Colonic mucosa (tissue), 4 donors: Measurements from ENCODE around the gene JUN. TPM values are rescaled to one million over a fixed set of nuclear protein-coding genes. Genes with fewer than 3 reads are reported as not detected.

Experiments used
- DNase-seq: peaks from one replicate; pipeline ENCODE4 v3.0.0-alpha.2; 2020
- H3K27ac ChIP-seq: fragments of 200-600 bp; one replicate; pipeline ENCODE4 v1.8.0; 2021
- H3K27me3 ChIP-seq: fragments of 200-600 bp; one replicate; pipeline ENCODE4 v1.8.0; 2021
- H3K36me3 ChIP-seq: fragments of 200-600 bp; one replicate; pipeline ENCODE4 v1.8.0; 2021
- H3K4me1 ChIP-seq: fragments of 200-600 bp; one replicate; pipeline ENCODE4 v1.8.0; 2021; ENCODE audit warnings: mild to moderate bottlenecking
- H3K4me3 ChIP-seq: fragments of 200-600 bp; one replicate; pipeline ENCODE4 v1.8.0; 2021
- H3K9ac ChIP-seq, 2 donors: one replicate each; pipeline ENCODE4 v1.7.0; 2013; ENCODE audit warnings: control low read depth in 2 of 2, low read depth in 2 of 2, low read length in 2 of 2
- H3K9me3 ChIP-seq: fragments of 200-600 bp; one replicate; pipeline ENCODE4 v1.8.0; 2021
- CTCF ChIP-seq: fragments of 200-600 bp; IDR thresholded peaks from one replicate; pipeline ENCODE4 v1.8.0; 2022; ENCODE audit warnings: antibody characterized with exemption, mild to moderate bottlenecking
- intact Hi-C: fragments of 100-400 bp; cut with DNase I; formaldehyde crosslinking; loops from one replicate; pipeline ENCODE4 v1.14.1; 2022
- total RNA-seq, 2 donors: library from RNA; stranded (reverse); fragmentation: NEBNext Ultra II Directional in 1 of 2; extraction: Animal tissue kit (Norgen Biotek cat#: 25700) in 1 of 2; gene quantifications; one replicate each; pipeline ENCODE4 v1.2.1, GENCODE V29; 2021
- donor health status: healthy.
- donor health status: DM: no; HTN: no; CAD: no.
- donor health status: DM: no; HTN: no; CAD: no.

The JUN gene
- total RNA-seq, 2 donors from 2014 or later: 94.1 to 137 TPM

- Histone ChIP-seq H3K4me3 (no peak overlapping the region), H3K27me3 (no peaks in the 10 kb centered on the region), H3K9me3 (no peaks in the 10 kb centered on the region), H3K9ac (no peak overlapping the region), H3K36me3 (no peaks in the 10 kb centered on the region), H3K4me1 (no peaks in the 10 kb centered on the region), H3K27ac (no peak overlapping the region)
- peak; percentile 42 for DNase-seq
- intact Hi-C loops: loop anchor here (10.0 kb wide), 1 partner anchor 931 kb away; no protein-coding TSS in a partner anchor
- TF ChIP-seq CTCF: no peak
Measured at GRCh38 chr1:58773406-58773840, 10.4 kb downstream of the JUN start.

GRCh38 chr1:58769809-58770320 is 14.0 kb downstream of the JUN start:
- Histone ChIP-seq H3K4me3 (no peak overlapping the region), H3K9me3 (no peaks in the 10 kb centered on the region), H3K4me1 (no peaks in the 10 kb centered on the region), H3K36me3 (no peaks in the 10 kb centered on the region), H3K9ac (no peak overlapping the region), H3K27me3 (no peaks in the 10 kb centered on the region), H3K27ac (no peak overlapping the region)
- DNase-seq: no peak
- no peak for TF ChIP-seq CTCF
- intact Hi-C loops: loop anchor here (10.0 kb wide), 1 partner anchor 935 kb away; no protein-coding TSS in a partner anchor

GRCh38 chr1:58768971-58769808 is 14.7 kb downstream of the JUN start:
- Histone ChIP-seq H3K9ac (no peak overlapping the region), H3K27me3 (no peaks in the 10 kb centered on the region), H3K4me1 (no peaks in the 10 kb centered on the region), H3K27ac (no peak overlapping the region), H3K36me3 (no peaks in the 10 kb centered on the region), H3K4me3 (no peak overlapping the region), H3K9me3 (no peaks in the 10 kb centered on the region)
- peak; percentile 82 for TF ChIP-seq CTCF
- intact Hi-C loops: no loop called here
- DNase-seq: peak; percentile 85

GRCh38 chr1:58768191-58768731 is 15.6 kb downstream of the JUN start:
- no peaks in the 10 kb centered on the region for H3K27me3 ChIP-seq
- H3K4me3 ChIP-seq: no peak overlapping the region
- H3K36me3 ChIP-seq: no peaks in the 10 kb centered on the region
- intact Hi-C loops: no loop called here
- no peaks in the 10 kb centered on the region for H3K9me3 ChIP-seq
- TF ChIP-seq CTCF: no peak
- no peak overlapping the region for H3K27ac ChIP-seq
- DNase-seq: no peak
- no peak overlapping the region for H3K9ac ChIP-seq
- H3K4me1 ChIP-seq: no peaks in the 10 kb centered on the region

- H3K27me3 ChIP-seq: no peaks in the 10 kb centered on the region
- H3K27ac ChIP-seq: no peak overlapping the region
- no peaks in the 10 kb centered on the region for H3K36me3 ChIP-seq
- intact Hi-C loops: no loop called here
- no peak overlapping the region for H3K4me3 ChIP-seq
- no peaks in the 10 kb centered on the region for H3K4me1 ChIP-seq
- no peak for DNase-seq
- no peak overlapping the region for H3K9ac ChIP-seq
- H3K9me3 ChIP-seq: no peaks in the 10 kb centered on the region
- no peak for TF ChIP-seq CTCF
Measured at GRCh38 chr1:58767143-58767542, 16.7 kb downstream of the JUN start.
